K562 (cell line): ENCODE measurements around the gene KISS1R. TPM values are rescaled to one million over a fixed set of nuclear protein-coding genes. Genes with fewer than 3 reads are reported as not detected.

Experiments used
- ARID1B ChIP-seq: fragments of 450-650 bp; IDR thresholded peaks from 2 replicates; pipeline ENCODE4 v1.6.1; 2016; ENCODE audit warnings: antibody characterized with exemption, mild to moderate bottlenecking, inconsistent platforms
- ATF1 ChIP-seq, 2 experiments: fragments of 450-650 bp in 1 of 2; IDR thresholded peaks; 2 replicates each; pipeline ENCODE4 v1.6.1; 2016; ENCODE audit warnings: missing compliant biosample characterization in 1 of 2, missing genetic modification characterization in 1 of 2
- CCAR2 ChIP-seq: fragments of 200-400 bp; formaldehyde crosslinking; IDR thresholded peaks from 2 replicates; pipeline ENCODE4 v1.6.1; 2017; ENCODE audit warnings: mild to moderate bottlenecking, low read depth, low read length
- ESRRB ChIP-seq: fragments of 250-450 bp; sonication (Bioruptor Pico); IDR thresholded peaks from 2 replicates; pipeline ENCODE4 v1.5.0; 2020; ENCODE audit warnings: mild to moderate bottlenecking, moderate library complexity, borderline replicate concordance
- KDM1A ChIP-seq, 2 experiments: fragments of 450-650 bp; IDR thresholded peaks; 2 replicates each; pipeline ENCODE4 v1.6.1; 2016; ENCODE audit warnings: mild to moderate bottlenecking in 2 of 2
- MAFK ChIP-seq: IDR thresholded peaks from 2 replicates; pipeline ENCODE4 v1.6.1; 2011; ENCODE audit warnings: low read length, improper control_type of control experiment
- PCBP1 ChIP-seq: fragments of 200-400 bp; formaldehyde crosslinking; IDR thresholded peaks from 2 replicates; pipeline ENCODE4 v1.6.1; 2018; ENCODE audit warnings: mild to moderate bottlenecking, low read depth, low read length; ENCODE audit not compliant: poor library complexity, severe bottlenecking
- TARDBP ChIP-seq: fragments of 450-650 bp; IDR thresholded peaks from 2 replicates; pipeline ENCODE4 v1.6.1; 2016
- TFAM ChIP-seq: fragments of 250-450 bp; sonication (Bioruptor Pico); conservative IDR thresholded peaks from 2 replicates; pipeline ENCODE4 v1.5.0; 2021; ENCODE audit warnings: mild to moderate bottlenecking, moderate library complexity
- TFE3 ChIP-seq: fragments of 450-650 bp; formaldehyde crosslinking; IDR thresholded peaks from 2 replicates; pipeline ENCODE4 v1.4.0; 2020; ENCODE audit warnings: mild to moderate bottlenecking, mixed read lengths
- U2AF1 ChIP-seq: fragments of 200-400 bp; formaldehyde crosslinking; optimal IDR thresholded peaks from 2 replicates; pipeline ENCODE3; 2017; ENCODE audit warnings: mild to moderate bottlenecking, low read depth, low read length, moderate library complexity
- XRCC4 ChIP-seq: IDR thresholded peaks from one replicate; pipeline ENCODE4 v1.6.1; 2011; ENCODE audit not compliant: insufficient read depth, insufficient read length; ENCODE audit errors: extremely low read depth
- ZC3H8 ChIP-seq: fragments of 450-650 bp; IDR thresholded peaks from 2 replicates; pipeline ENCODE4 v1.6.1; 2017
- ZHX1 ChIP-seq: fragments of 150-350 bp; conservative IDR thresholded peaks from 2 replicates; pipeline ENCODE4 v1.6.1; 2014; ENCODE audit warnings: low read length
- ZNF431 ChIP-seq: sonication (generic); formaldehyde crosslinking; IDR thresholded peaks from 2 replicates; pipeline ENCODE4 v1.8.0; 2022; ENCODE audit warnings: mild to moderate bottlenecking, missing genetic modification reagents
- ZNF75A ChIP-seq: fragments of 450-650 bp; formaldehyde crosslinking; IDR thresholded peaks from 2 replicates; pipeline ENCODE4 v1.4.0; 2020; ENCODE audit warnings: mild to moderate bottlenecking
- polyA plus RNA-seq, 8 experiments: library from polyadenylated mRNA; depleted of rRNA in 4 of 8; stranded (reverse) in 5 of 8; unstranded in 3 of 8; fragments of >200 nt; fragmentation: Nextera tagmentation in 2 of 8; fragmentation: Illumina TruSeq in 1 of 8; extraction: Ambion mirVana in 2 of 8; extraction: Trizol in 1 of 8; gene quantifications; 2 replicates each; pipeline versions ENCODE4 v1.2.1 to v1.2.3, GENCODE V29; 2011 to 2014; ENCODE audit warnings: inconsistent platforms in 1 of 8, missing spikeins in 1 of 8
- total RNA-seq, 7 experiments: library from RNA; depleted of rRNA in 6 of 7; stranded (reverse); fragments of >200 nt in 6 of 7; fragmentation: Illumina TruSeq in 2 of 7; extraction: Trizol in 2 of 7; gene quantifications; 2 replicates each; pipeline versions ENCODE4 v1.2.1 to v1.2.3, GENCODE V29; 2011 to 2021; ENCODE audit warnings: low replicate concordance in 1 of 7
- TF ChIP-seq, protein P1 (sequence below): fragments of 250-450 bp; sonication (Bioruptor Pico); IDR thresholded peaks from 2 replicates; pipeline ENCODE4 v1.5.0; 2021
- TF ChIP-seq, protein P2 (sequence below): fragments of 450-650 bp; IDR thresholded peaks from 2 replicates; pipeline ENCODE4 v1.7.0; 2016; ENCODE audit warnings: borderline replicate concordance
- TF ChIP-seq, protein P3 (sequence below): fragments of 450-650 bp; IDR thresholded peaks from 2 replicates; pipeline ENCODE4 v1.6.1; 2017; ENCODE audit warnings: mild to moderate bottlenecking, moderate library complexity

Gene KISS1R
- total and polyA plus RNA-seq, 9 of the 15 experiments (the other 6 are each of a cell fraction or from before 2014, with no cell fraction given), result 0.37 to 39.4 (median 2.0) TPM

DNA sequence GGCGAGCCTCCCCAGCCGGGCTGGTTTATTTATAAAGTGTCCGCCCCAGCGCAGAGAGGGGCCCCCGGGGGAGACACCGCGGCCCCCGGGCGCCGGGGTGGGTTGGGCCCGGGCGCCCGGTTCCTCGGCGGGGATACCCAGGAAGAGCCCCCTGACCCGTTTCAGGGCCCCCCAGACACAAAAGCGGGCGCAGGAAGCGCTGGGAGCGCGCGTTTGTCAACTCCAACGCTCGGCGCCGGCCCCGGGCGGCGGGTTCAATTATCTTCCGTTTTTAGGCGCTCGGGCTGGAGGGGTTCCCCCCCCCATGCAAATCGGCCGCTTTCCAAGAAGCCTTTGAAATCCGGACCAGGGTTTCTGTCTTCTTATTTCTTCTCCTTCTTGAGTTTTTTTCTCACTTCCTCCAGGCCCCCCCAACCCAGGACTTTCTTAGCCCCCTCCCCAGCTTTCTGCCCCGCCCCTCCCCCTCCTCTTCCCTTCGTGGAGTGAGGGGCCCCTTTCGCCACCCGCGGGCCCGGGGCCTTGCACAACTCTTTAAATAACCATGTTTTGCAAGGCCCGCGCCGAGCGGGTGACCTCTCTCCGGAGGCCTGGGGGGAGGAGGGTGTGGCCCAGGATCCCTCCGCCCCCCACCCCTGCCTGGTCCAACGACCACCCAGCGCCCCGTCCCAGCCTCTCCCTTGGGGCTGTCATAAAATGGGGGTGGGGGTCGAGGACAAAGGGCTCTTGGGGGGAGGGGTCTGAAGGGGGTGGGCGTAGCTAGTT, 9.6 kb downstream of the KISS1R start (continued):
- TF ChIP-seq, protein P1, sequence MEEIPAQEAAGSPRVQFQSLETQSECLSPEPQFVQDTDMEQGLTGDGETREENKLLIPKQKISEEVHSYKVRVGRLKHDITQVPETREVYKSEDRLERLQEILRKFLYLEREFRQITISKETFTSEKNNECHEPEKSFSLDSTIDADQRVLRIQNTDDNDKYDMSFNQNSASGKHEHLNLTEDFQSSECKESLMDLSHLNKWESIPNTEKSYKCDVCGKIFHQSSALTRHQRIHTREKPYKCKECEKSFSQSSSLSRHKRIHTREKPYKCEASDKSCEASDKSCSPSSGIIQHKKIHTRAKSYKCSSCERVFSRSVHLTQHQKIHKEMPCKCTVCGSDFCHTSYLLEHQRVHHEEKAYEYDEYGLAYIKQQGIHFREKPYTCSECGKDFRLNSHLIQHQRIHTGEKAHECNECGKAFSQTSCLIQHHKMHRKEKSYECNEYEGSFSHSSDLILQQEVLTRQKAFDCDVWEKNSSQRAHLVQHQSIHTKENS, result no peak
- TF ChIP-seq TARDBP, result no peak
- TF ChIP-seq ZC3H8, result no peak
- TF ChIP-seq ATF1 (CRISPR knock-in tag; IDR thresholded peaks at IDR 0.05), result no peak
- TF ChIP-seq ATF1 (tag; IDR thresholded peaks at IDR 0.05), result no peak
- TF ChIP-seq ESRRB (CRISPR knock-in tag), result no peak
- no peak for TF ChIP-seq ZHX1
- TF ChIP-seq KDM1A (IDR thresholded peaks at IDR 0.05), result no peak
- TF ChIP-seq TFAM (CRISPR knock-in tag), result no peak
- TF ChIP-seq, protein P2, sequence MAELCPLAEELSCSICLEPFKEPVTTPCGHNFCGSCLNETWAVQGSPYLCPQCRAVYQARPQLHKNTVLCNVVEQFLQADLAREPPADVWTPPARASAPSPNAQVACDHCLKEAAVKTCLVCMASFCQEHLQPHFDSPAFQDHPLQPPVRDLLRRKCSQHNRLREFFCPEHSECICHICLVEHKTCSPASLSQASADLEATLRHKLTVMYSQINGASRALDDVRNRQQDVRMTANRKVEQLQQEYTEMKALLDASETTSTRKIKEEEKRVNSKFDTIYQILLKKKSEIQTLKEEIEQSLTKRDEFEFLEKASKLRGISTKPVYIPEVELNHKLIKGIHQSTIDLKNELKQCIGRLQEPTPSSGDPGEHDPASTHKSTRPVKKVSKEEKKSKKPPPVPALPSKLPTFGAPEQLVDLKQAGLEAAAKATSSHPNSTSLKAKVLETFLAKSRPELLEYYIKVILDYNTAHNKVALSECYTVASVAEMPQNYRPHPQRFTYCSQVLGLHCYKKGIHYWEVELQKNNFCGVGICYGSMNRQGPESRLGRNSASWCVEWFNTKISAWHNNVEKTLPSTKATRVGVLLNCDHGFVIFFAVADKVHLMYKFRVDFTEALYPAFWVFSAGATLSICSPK, result no peak
- no peak for TF ChIP-seq PCBP1
- no peak for TF ChIP-seq U2AF1
- no peak for TF ChIP-seq ARID1B
- TF ChIP-seq MAFK, result no peak
- TF ChIP-seq, protein P3, sequence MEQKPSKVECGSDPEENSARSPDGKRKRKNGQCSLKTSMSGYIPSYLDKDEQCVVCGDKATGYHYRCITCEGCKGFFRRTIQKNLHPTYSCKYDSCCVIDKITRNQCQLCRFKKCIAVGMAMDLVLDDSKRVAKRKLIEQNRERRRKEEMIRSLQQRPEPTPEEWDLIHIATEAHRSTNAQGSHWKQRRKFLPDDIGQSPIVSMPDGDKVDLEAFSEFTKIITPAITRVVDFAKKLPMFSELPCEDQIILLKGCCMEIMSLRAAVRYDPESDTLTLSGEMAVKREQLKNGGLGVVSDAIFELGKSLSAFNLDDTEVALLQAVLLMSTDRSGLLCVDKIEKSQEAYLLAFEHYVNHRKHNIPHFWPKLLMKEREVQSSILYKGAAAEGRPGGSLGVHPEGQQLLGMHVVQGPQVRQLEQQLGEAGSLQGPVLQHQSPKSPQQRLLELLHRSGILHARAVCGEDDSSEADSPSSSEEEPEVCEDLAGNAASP, result no peak
- no peak for TF ChIP-seq CCAR2
- TF ChIP-seq ZNF75A, result no peak
- TF ChIP-seq TFE3, result no peak
- TF ChIP-seq ZNF431 (CRISPR knock-in tag), result no peak
- no peak for TF ChIP-seq XRCC4
